Activated CD4-positive, alpha-beta T cell treated with anti-CD3 and anti-CD28 coated beads, Interleukin-2, amount 50 U/mL, for 16 hours (primary cell): ENCODE measurements around the gene KISS1.

ENCODE experiments used
- DNase-seq: peaks from one replicate; pipeline ENCODE4 v3.0.0-alpha.2; 2020

KISS1 gene

GRCh38 chr1:204153667-204154066 is 42.6 kb downstream of the KISS1 start:
- no peak for DNase-seq

- DNase-seq, result no peak
These were observed 43.8 kb downstream of the KISS1 start for GRCh38 chr1:204152310-204153044.

- DNase-seq, result no peak
These were observed 44.6 kb downstream of the KISS1 start, which contains the start of gene ETNK2 for GRCh38 chr1:204151552-204152309. Gene ETNK2 (minus strand): TSS chr1:204152044. CDS start chr1:204151852, 192 bp downstream.

- no peak for DNase-seq
These were observed 45.4 kb downstream of the KISS1 start for GRCh38 chr1:204150702-204151551.

GRCh38 chr1:204149635-204150565 is 46.4 kb downstream of the KISS1 start:
- no peak for DNase-seq

- DNase-seq, result no peak
These were observed 47.2 kb downstream of the KISS1 start for GRCh38 chr1:204149107-204149506.

GRCh38 chr1:204147406-204148383 is 48.6 kb downstream of the KISS1 start:
- no peak for DNase-seq

GRCh38 chr1:204146965-204147364 is 49.3 kb downstream of the KISS1 start:
- DNase-seq, result no peak

- DNase-seq, result no peak
These were observed 50.0 kb downstream of the KISS1 start for GRCh38 chr1:204146309-204146708.

- no peak for DNase-seq
These were observed 51.2 kb downstream of the KISS1 start for GRCh38 chr1:204145033-204145504.

GRCh38 chr1:204143276-204144041 is 52.8 kb downstream of the KISS1 start:
- no peak for DNase-seq

GRCh38 chr1:204142032-204142974 is 54.0 kb downstream of the KISS1 start:
- no peak for DNase-seq

GRCh38 chr1:204141131-204141530 is 55.2 kb downstream of the KISS1 start:
- no peak for DNase-seq
